Keratinocyte (primary cell): ENCODE data around the gene CLTC. TPM values are rescaled to one million over a fixed set of nuclear protein-coding genes. Genes with fewer than 3 reads are reported as not detected.

ENCODE experiments used
- DNase-seq: peaks from one replicate; pipeline ENCODE4 v3.0.0-alpha.2; 2011; ENCODE audit warnings: low read depth, missing footprints, low spot score
- FAIRE-seq: peaks from 2 replicates; lab custom pipeline; 2011; peaks lifted over from hg19 to GRCh38; lab: Jason Lieb, UNC
- H2AFZ ChIP-seq: 2 replicates; pipeline ENCODE4 v1.6.0; 2012; ENCODE audit warnings: low read length, control low read depth, inconsistent platforms; ENCODE audit not compliant: control insufficient read depth
- H3K27ac ChIP-seq: 2 replicates; pipeline ENCODE4 v1.5.1; 2011; ENCODE audit warnings: low read length; ENCODE audit not compliant: control insufficient read depth, insufficient read depth
- H3K27me3 ChIP-seq: 3 replicates; pipeline ENCODE4 v1.6.0; 2011; ENCODE audit warnings: low read length; ENCODE audit not compliant: control insufficient read depth, insufficient read depth; ENCODE audit errors: extremely low read depth
- H3K36me3 ChIP-seq, 2 experiments: 2 replicates in 1 of 2; 3 replicates in 1 of 2; pipeline ENCODE4 v1.5.1; 2011; ENCODE audit warnings: low read length in 2 of 2, mild to moderate bottlenecking in 1 of 2; ENCODE audit not compliant: control insufficient read depth in 2 of 2, insufficient read depth in 2 of 2; ENCODE audit errors: extremely low read depth in 1 of 2
- H3K4me1 ChIP-seq: 3 replicates; pipeline ENCODE4 v1.5.1; 2011; ENCODE audit warnings: low read length; ENCODE audit not compliant: control insufficient read depth, insufficient read depth; ENCODE audit errors: extremely low read depth
- H3K4me2 ChIP-seq: 3 replicates; pipeline ENCODE4 v1.6.0; 2011; ENCODE audit warnings: low read depth, low read length; ENCODE audit not compliant: control insufficient read depth, insufficient read depth; ENCODE audit errors: extremely low read depth
- H3K4me3 ChIP-seq, 3 experiments: fragments of 200-600 bp in 1 of 3; sonication (generic) in 1 of 3; 2 replicates in 2 of 3; 3 replicates in 1 of 3; pipeline ENCODE4 v1.5.1; 2011 to 2016; ENCODE audit warnings: low read length in 3 of 3, mild to moderate bottlenecking in 3 of 3, control low read depth in 2 of 3, inconsistent platforms in 1 of 3, low read depth in 1 of 3, mixed read lengths in 1 of 3, mixed run types in 1 of 3, moderate library complexity in 1 of 3; ENCODE audit not compliant: control insufficient read depth in 2 of 3, insufficient read depth in 2 of 3; ENCODE audit errors: extremely low read depth in 1 of 3
- H3K79me2 ChIP-seq: 2 replicates; pipeline ENCODE4 v1.6.0; 2012; ENCODE audit warnings: low read length; ENCODE audit not compliant: control insufficient read depth, insufficient read depth
- H3K9ac ChIP-seq: 3 replicates; pipeline ENCODE4 v1.6.0; 2011; ENCODE audit warnings: low read length; ENCODE audit not compliant: control insufficient read depth, insufficient read depth; ENCODE audit errors: extremely low read depth
- H3K9me1 ChIP-seq: 3 replicates; pipeline ENCODE4 v1.6.0; 2011; ENCODE audit warnings: low read length; ENCODE audit not compliant: control insufficient read depth, insufficient read depth; ENCODE audit errors: extremely low read depth
- H3K9me3 ChIP-seq: 2 replicates; pipeline ENCODE4 v1.5.1; 2012; ENCODE audit warnings: low read depth, low read length; ENCODE audit not compliant: control insufficient read depth
- H4K20me1 ChIP-seq: 3 replicates; pipeline ENCODE4 v1.6.0; 2011; ENCODE audit warnings: low read length; ENCODE audit not compliant: control insufficient read depth, insufficient read depth; ENCODE audit errors: extremely low read depth
- EZH2 ChIP-seq: IDR thresholded peaks from one replicate; pipeline ENCODE4 v1.6.1; 2012; ENCODE audit warnings: inconsistent platforms, mild to moderate bottlenecking, low read length, moderate library complexity
- dilution Hi-C: fragments of 300-500 bp; cut with MboI; formaldehyde crosslinking; loops from one replicate; pipeline ENCODE4 v1.7.0; 2020; ENCODE audit warnings: low sequenced_read_pairs; ENCODE audit not compliant: extremely low pct_ligation_motif_present
- polyA plus RNA-seq, 5 experiments: library from polyadenylated mRNA; depleted of rRNA in 3 of 5; stranded (reverse) in 3 of 5; stranded (forward) in 1 of 5; unstranded in 1 of 5; fragments of >200 nt; gene quantifications; 1 replicate in 1 of 5; 2 replicates in 3 of 5; 3 replicates in 1 of 5; pipeline versions ENCODE4 v1.2.1 to v1.2.3, GENCODE V29; 2011 to 2012; ENCODE audit warnings: missing spikeins in 2 of 5, low read depth in 1 of 5, low replicate concordance in 1 of 5
- TF ChIP-seq, protein P1 (sequence below), 3 experiments: IDR thresholded peaks in 1 of 3; conservative IDR thresholded peaks in 1 of 3; optimal IDR thresholded peaks in 1 of 3; 2 replicates in 2 of 3; 3 replicates in 1 of 3; pipeline versions ENCODE3 to v1.5.1; 2011; ENCODE audit warnings: low read length in 3 of 3, mild to moderate bottlenecking in 3 of 3, moderate library complexity in 2 of 3, control low read depth in 1 of 3, inconsistent platforms in 1 of 3; ENCODE audit not compliant: insufficient read depth in 2 of 3; ENCODE audit errors: extremely low read depth in 1 of 3

CLTC gene
- polyA plus RNA-seq, 1 donor (not counting 4 experiments of a cell fraction or from before 2014, with no cell fraction given), result 209 TPM

DNA sequence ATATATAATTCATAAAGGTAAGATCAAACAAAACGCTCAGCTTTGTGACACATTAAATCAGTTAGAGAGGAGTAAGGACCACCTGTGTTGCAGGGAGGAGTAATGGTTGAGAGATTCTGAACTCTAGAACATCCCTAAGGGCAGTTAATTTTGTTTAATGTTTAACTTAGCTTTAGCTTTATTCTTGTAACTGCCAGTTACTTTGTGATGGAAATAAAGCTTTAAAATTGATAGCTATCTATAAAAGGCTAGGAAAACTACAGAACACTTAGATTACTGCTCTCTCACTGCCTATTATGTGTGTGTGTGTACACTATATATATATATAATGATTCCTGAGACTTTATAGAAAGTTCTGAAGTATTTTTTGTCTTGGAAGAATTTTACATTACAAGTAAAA lies 49.7 kb downstream of the CLTC start:
- Histone ChIP-seq H3K79me2 (peaks cover 27% of the 10 kb centered on the region), H3K9me1 (no peaks in the 10 kb centered on the region), H3K27ac (peak overlapping the region; percentile 11), H2AFZ (no peak overlapping the region), H3K9me3 (no peaks in the 10 kb centered on the region), H4K20me1 (no peaks in the 10 kb centered on the region), H3K4me2 (peak overlapping the region; percentile 49), H3K36me3 (peaks cover 15 to 22% of the 10 kb centered on the region in 2 experiments), H3K4me1 (peaks cover 49% of the 10 kb centered on the region), H3K9ac (no peak overlapping the region), H3K27me3 (no peaks in the 10 kb centered on the region), H3K4me3 (peak overlapping the region in 1 of 3 experiments; percentile 6)
- DNase-seq, result no peak
- dilution Hi-C loops, result no loop called here
- FAIRE-seq, result no peak
- TF ChIP-seq, protein P1, sequence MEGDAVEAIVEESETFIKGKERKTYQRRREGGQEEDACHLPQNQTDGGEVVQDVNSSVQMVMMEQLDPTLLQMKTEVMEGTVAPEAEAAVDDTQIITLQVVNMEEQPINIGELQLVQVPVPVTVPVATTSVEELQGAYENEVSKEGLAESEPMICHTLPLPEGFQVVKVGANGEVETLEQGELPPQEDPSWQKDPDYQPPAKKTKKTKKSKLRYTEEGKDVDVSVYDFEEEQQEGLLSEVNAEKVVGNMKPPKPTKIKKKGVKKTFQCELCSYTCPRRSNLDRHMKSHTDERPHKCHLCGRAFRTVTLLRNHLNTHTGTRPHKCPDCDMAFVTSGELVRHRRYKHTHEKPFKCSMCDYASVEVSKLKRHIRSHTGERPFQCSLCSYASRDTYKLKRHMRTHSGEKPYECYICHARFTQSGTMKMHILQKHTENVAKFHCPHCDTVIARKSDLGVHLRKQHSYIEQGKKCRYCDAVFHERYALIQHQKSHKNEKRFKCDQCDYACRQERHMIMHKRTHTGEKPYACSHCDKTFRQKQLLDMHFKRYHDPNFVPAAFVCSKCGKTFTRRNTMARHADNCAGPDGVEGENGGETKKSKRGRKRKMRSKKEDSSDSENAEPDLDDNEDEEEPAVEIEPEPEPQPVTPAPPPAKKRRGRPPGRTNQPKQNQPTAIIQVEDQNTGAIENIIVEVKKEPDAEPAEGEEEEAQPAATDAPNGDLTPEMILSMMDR (optimal IDR thresholded peaks at IDR 0.05 in 1 of 3, IDR thresholded peaks at IDR 0.05 in 1 of 3, conservative IDR thresholded peaks at IDR 0.05 in 1 of 3; ENCODE audit: extremely low read depth in 1 of 3, insufficient read depth in 2 of 3, low read length in 3 of 3), result no peak
- no peak for TF ChIP-seq EZH2

DNA sequence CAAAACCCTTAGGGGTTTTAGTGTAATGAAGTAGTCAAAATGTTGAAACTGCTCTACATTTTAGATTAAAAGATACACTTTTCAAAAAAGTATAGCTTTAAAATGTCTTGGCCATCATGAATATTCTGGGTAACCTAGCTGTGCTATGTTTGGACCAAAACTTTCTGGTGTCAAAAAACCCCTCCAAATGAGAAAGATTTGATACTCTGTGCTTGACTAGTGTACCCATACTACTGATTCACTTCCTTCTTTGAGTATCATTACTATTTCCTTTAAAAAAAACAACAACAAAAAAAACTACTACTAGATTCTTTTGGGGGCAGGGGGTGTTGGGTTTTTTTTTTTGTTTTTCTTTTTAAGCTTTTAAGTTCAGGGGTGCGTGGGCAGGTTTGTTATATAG lies 50.2 kb downstream of the CLTC start:
- no peak overlapping the region for H3K27ac ChIP-seq
- dilution Hi-C loops, result no loop called here
- H3K79me2 ChIP-seq, result peaks cover 27% of the 10 kb centered on the region
- no peak overlapping the region for H3K4me2 ChIP-seq
- H3K4me3 ChIP-seq, result no peak overlapping the region
- TF ChIP-seq, protein P1 (optimal IDR thresholded peaks at IDR 0.05 in 1 of 3, IDR thresholded peaks at IDR 0.05 in 1 of 3, conservative IDR thresholded peaks at IDR 0.05 in 1 of 3; ENCODE audit: extremely low read depth in 1 of 3, insufficient read depth in 2 of 3, low read length in 3 of 3), result no peak
- no peak for TF ChIP-seq EZH2
- no peak for DNase-seq
- FAIRE-seq, result no peak
- H4K20me1 ChIP-seq, result no peaks in the 10 kb centered on the region
- no peaks in the 10 kb centered on the region for H3K27me3 ChIP-seq
- H3K9ac ChIP-seq, result no peak overlapping the region
- no peak overlapping the region for H2AFZ ChIP-seq
- H3K9me3 ChIP-seq, result no peaks in the 10 kb centered on the region
- H3K36me3 ChIP-seq, result peaks cover 13 to 18% of the 10 kb centered on the region in 2 experiments
- H3K4me1 ChIP-seq, result peaks cover 49% of the 10 kb centered on the region
- H3K9me1 ChIP-seq, result no peaks in the 10 kb centered on the region
